NCI-H1436 (cell line): Measurements from ENCODE around the gene KCTD5.

Source experiments
- DNase-seq: peaks from one replicate; lab custom pipeline; 2025; lab: John Stamatoyannopoulos, UW

KCTD5 gene

GRCh38 chr16:2752035-2752849 is 69.9 kb downstream of the KCTD5 start, which contains the start of gene SRRM2:
Gene SRRM2 (plus strand): TSS chr16:2752638. CDS start chr16:2756365, 3,727 bp downstream.
- DNase-seq, result peak; percentile 92

GRCh38 chr16:2752850-2753732 is 70.8 kb downstream of the KCTD5 start:
- peak; percentile 66 for DNase-seq

DNA sequence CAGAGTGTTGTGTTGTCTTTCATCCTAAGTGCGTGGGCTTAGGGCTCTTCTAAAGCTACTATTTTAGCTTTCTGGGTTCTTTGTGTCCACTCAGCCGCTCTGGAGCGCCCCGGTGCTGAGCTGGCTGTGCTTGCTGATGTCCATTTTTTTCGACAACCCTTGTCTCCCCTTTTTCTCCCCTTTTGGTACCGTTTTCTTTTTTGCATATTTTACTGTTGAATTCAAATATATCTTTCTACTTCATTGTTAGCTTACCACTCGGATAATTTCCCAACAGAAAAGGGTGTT is 71.4 kb downstream of the KCTD5 start:
- no peak for DNase-seq

DNA sequence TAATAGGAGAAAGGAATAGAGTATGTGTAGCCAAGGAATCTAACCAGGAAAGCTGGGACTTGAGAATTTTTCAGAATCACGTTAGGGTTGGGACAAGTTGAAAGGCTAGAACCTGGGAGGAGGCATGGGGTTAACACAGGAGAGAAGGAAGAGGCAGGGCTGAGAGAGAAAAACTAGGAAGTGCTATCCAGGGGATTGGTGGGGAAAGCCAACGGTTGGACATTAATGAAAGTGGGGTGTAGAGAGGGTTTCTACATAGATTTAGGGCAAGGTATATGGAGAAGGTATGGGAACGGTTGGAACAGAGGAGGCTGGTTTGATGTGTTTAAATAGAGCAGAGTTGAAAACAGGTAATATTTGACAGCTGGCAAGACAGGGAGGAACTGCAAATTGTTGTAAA is 72.8 kb downstream of the KCTD5 start:
- DNase-seq, result no peak

DNA sequence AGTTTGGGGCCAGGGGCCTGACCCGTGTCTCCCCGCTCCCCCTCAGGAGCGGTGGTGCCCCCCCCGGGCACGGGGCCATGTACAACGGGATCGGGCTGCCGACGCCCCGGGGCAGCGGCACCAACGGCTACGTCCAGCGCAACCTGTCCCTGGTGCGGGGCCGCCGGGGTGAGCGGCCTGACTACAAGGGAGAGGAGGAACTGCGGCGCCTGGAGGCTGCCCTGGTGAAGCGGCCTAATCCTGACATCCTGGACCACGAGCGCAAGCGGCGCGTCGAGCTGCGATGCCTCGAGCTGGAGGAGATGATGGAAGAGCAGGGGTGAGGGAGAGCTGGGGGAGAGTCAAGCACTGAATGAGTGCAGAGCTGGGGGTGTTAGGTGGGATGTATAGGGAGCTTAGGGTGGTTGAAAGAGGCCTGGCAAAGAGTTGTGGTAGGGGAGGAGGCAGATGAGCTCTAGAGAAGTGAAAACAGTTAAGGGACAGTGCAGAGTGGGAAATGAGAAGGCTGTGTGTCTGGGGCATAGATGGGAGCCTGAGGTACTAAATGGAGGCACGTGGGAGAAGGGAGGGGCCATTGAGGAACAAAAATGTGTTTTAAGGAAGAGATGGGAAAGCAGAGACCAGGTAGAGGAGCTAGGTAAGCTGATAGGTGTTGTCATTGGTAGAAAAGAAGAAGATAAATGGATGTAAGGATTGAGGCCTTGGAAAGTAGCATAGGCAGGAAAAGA is 74.1 kb downstream of the KCTD5 start:
- DNase-seq, result no peak

GRCh38 chr16:2757344-2757743 is 75.0 kb downstream of the KCTD5 start:
- DNase-seq, result no peak
